HEK293 (cell line): ENCODE results near the gene GALNT11.

ENCODE experiments used
- CTCF ChIA-PET: fragments of 350-600 bp; formaldehyde crosslinking; extraction: SDS; loops from one replicate; lab custom pipeline; 2021; ENCODE audit warnings: antibody characterized with exemption; lab: Yijun Ruan, JAX
- POLR2A ChIA-PET: fragments of 300-600 bp; formaldehyde crosslinking; extraction: SDS; loops from one replicate; lab custom pipeline; 2020; ENCODE audit warnings: antibody characterized with exemption, inconsistent platforms; lab: Yijun Ruan, JAX
- H3K27ac ChIP-seq: fragments of 200-500 bp; sonication (Bioruptor generic); 2 replicates; pipeline ENCODE4 v1.5.1; 2014; ENCODE audit warnings: low read depth, low read length, control low read depth, inconsistent platforms; ENCODE audit errors: extremely low read depth
- H3K36me3 ChIP-seq, 2 experiments: fragments of 200-500 bp in 1 of 2; sonication (Bioruptor generic) in 1 of 2; 1 replicate in 1 of 2; 2 replicates in 1 of 2; pipeline ENCODE4 v1.5.1; 2014 to 2017; ENCODE audit warnings: inconsistent platforms in 2 of 2, low read length in 2 of 2; ENCODE audit not compliant: control insufficient read depth in 2 of 2, insufficient read depth in 1 of 2
- H3K4me1 ChIP-seq: fragments of 200-500 bp; sonication (Bioruptor generic); 2 replicates; pipeline ENCODE4 v1.5.1; 2014; ENCODE audit warnings: mild to moderate bottlenecking, low read length, inconsistent platforms; ENCODE audit not compliant: control insufficient read depth, insufficient read depth
- H3K4me3 ChIP-seq: 2 replicates; pipeline ENCODE4 v1.5.1; 2011; ENCODE audit warnings: low read depth, mild to moderate bottlenecking, control low read depth, low read length, moderate library complexity
- H3K9me3 ChIP-seq: fragments of 200-500 bp; sonication (Bioruptor generic); 2 replicates; pipeline ENCODE4 v1.5.1; 2014; ENCODE audit warnings: low read depth, low read length, inconsistent platforms; ENCODE audit not compliant: control insufficient read depth, insufficient read depth
- ZNF121 ChIP-seq: fragments of 450-650 bp; formaldehyde crosslinking; IDR thresholded peaks from 2 replicates; pipeline ENCODE4 v1.5.1; 2016; ENCODE audit warnings: missing biosample characterization, missing genetic modification characterization
- ZNF140 ChIP-seq: fragments of 450-650 bp; formaldehyde crosslinking; IDR thresholded peaks from 2 replicates; pipeline ENCODE4 v1.5.1; 2016; ENCODE audit warnings: missing biosample characterization, missing genetic modification characterization
- ZNF354C ChIP-seq: fragments of 450-650 bp; formaldehyde crosslinking; IDR thresholded peaks from 2 replicates; pipeline ENCODE4 v1.5.1; 2016; ENCODE audit warnings: missing biosample characterization, missing genetic modification characterization, low read depth, borderline replicate concordance
- ZNF48 ChIP-seq: fragments of 450-650 bp; formaldehyde crosslinking; IDR thresholded peaks from 2 replicates; pipeline ENCODE4 v1.5.1; 2016; ENCODE audit warnings: missing biosample characterization, missing genetic modification characterization
- ZNF501 ChIP-seq: fragments of 450-650 bp; formaldehyde crosslinking; IDR thresholded peaks from 2 replicates; pipeline ENCODE4 v1.5.1; 2016; ENCODE audit warnings: missing biosample characterization, missing genetic modification characterization
- ZNF629 ChIP-seq: fragments of 450-650 bp; formaldehyde crosslinking; IDR thresholded peaks from 2 replicates; pipeline ENCODE4 v1.5.1; 2017; ENCODE audit warnings: missing biosample characterization, missing genetic modification characterization
- ZNF707 ChIP-seq: fragments of 450-650 bp; formaldehyde crosslinking; IDR thresholded peaks from 2 replicates; pipeline ENCODE4 v1.5.1; 2016; ENCODE audit warnings: missing biosample characterization, missing genetic modification characterization
- ZNF747 ChIP-seq: fragments of 450-650 bp; formaldehyde crosslinking; IDR thresholded peaks from 2 replicates; pipeline ENCODE4 v1.5.1; 2016; ENCODE audit warnings: missing biosample characterization, missing genetic modification characterization
- TF ChIP-seq, protein P1 (sequence below): fragments of 450-650 bp; formaldehyde crosslinking; IDR thresholded peaks from 2 replicates; pipeline ENCODE4 v1.5.1; 2017; ENCODE audit warnings: missing biosample characterization, missing genetic modification characterization

The GALNT11 gene

GRCh38 chr7:152161171-152161570, 135.7 kb downstream of the GALNT11 start (continued):
- TF ChIP-seq ZNF501 (no peak), ZNF747 (tag by site-specific recombination) (no peak)
- TF ChIP-seq, protein P1, sequence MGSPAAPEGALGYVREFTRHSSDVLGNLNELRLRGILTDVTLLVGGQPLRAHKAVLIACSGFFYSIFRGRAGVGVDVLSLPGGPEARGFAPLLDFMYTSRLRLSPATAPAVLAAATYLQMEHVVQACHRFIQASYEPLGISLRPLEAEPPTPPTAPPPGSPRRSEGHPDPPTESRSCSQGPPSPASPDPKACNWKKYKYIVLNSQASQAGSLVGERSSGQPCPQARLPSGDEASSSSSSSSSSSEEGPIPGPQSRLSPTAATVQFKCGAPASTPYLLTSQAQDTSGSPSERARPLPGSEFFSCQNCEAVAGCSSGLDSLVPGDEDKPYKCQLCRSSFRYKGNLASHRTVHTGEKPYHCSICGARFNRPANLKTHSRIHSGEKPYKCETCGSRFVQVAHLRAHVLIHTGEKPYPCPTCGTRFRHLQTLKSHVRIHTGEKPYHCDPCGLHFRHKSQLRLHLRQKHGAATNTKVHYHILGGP (tag by site-specific recombination) = no peak

DNA sequence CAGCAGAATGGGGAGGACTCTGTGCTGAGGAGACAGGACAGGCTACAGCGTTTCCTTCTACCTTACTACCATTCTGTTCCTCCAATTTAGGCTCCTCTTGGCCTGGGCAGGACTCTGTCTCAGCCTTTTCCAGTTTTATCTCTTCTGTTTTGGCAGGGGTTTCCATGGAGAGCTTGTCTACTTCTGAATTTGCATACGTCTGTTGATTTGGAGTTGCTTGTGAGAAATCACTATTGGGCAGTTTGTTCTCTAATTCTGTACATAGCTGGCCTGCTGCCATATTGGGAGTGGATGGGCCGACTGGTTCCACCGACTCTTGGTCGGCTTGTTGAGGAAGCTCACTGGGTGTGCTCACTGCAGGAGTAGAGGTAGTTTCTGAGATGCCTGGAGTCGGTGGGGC, 136.8 kb downstream of the GALNT11 start:
- Histone ChIP-seq H3K36me3 (peaks cover 17 to 85% of the 10 kb centered on the region in 2 experiments), H3K4me3 (no peak overlapping the region), H3K27ac (no peak overlapping the region), H3K4me1 (no peaks in the 10 kb centered on the region), H3K9me3 (no peaks in the 10 kb centered on the region)
- POLR2A ChIA-PET = no interaction called here
- CTCF ChIA-PET = no interaction called here
- no peak for TF ChIP-seq ZNF354C (tag by site-specific recombination)
- TF ChIP-seq ZNF629 (tag by site-specific recombination) = no peak
- no peak for TF ChIP-seq ZNF121 (tag by site-specific recombination)
- no peak for TF ChIP-seq ZNF707 (tag by site-specific recombination)
- TF ChIP-seq ZNF140 (tag by site-specific recombination) = no peak
- TF ChIP-seq ZNF48 (tag by site-specific recombination) = no peak
